SKM-1 (cell line): Measurements from ENCODE around the gene PDGFRB.

Experiments used
- DNase-seq: peaks from one replicate; lab custom pipeline; 2025; ENCODE audit not compliant: unreplicated experiment; lab: John Stamatoyannopoulos, UW

PDGFRB gene

GRCh38 chr5:150147670-150148069, 8.0 kb downstream of the PDGFRB start:
- no peak for DNase-seq

GRCh38 chr5:150146862-150147601, 8.6 kb downstream of the PDGFRB start:
- no peak for DNase-seq

- no peak for DNase-seq
These were observed 9.4 kb downstream of the PDGFRB start for GRCh38 chr5:150146235-150146634.

DNA sequence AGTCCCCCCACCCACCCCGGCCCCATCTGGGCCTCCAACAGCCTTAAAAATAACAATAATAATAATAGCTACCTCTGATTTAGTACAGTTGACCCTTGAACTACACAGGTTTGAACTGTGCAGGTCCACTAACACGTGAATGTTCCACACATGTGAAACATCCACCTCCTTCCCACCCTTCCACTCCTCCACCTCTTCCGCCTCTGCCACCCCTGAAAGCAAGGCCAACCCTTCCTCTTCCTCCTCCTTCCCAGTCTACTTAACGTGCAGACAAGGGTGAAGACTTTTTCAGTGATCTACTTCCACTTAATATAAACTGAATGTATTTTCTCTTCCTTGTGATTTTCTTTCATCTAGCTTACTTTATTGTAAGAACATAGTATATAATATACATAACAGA, 10.8 kb downstream of the PDGFRB start:
- no peak for DNase-seq

DNA sequence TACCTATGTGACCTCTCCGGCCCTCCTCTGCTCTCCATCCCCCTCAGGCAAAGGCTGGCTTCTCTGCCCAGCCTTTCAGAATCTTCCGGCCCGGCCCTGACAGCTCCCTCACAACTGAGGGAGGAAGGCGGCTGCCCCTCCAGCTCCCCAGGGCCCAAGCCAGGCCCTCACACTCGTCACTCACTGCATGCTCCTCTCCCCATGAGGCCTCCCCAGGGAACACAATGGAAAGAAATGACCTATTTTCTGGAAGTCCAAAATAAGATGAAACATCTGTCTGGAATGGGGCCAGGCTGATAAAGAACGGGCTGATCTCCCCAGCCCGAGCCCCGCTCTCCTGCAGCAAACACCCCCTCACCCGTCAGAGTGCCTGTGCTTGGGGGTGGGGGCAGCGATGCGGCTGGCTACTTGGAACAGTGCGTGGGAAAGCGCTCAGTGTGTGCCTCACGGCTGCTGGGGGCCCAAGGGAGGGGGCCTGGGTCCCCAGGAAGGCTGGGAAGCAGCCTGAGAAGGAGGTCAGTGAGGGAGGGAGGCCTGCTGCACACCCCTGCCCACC, 11.3 kb downstream of the PDGFRB start:
- DNase-seq, result no peak

- no peak for DNase-seq
These were observed 12.0 kb downstream of the PDGFRB start for GRCh38 chr5:150143350-150144245.

GRCh38 chr5:150142959-150143349, 12.7 kb downstream of the PDGFRB start:
- no peak for DNase-seq

DNA sequence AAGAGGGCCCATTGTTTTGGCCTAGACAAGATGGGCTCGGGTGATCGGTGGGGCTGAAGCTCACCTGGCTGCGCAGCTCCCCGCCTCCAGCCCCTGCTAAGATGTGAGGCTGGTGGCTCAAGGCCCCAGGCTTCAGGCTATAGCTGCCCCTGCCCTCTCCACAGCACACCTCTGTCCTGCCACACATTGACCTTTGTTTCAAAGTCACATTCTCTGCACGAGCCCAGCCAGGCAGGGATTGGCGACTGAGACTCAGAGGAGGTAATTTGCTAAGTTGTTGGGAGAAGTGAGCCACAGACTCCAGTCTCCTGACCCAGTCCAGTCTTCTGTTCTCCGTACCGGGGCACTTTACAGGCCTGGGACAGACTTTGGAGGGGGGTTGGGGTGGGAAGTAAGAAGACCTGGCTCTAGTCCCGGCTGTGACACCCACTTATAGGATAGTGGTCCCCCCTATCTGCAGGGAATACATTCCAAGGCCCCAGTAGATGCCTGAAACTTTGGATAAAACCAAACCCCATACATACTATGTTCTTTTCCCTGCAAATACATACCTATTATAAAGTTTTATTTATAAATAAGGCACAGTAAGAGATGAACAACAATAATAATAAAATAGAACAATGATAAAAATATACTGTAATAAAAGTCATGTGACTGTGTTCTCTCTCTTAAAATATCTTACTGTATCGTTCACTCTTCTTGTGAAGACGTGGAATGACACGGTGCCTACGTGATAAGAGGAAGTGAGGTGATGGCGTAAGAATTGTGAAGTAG, 13.3 kb downstream of the PDGFRB start:
- DNase-seq, result peak; percentile 76

DNA sequence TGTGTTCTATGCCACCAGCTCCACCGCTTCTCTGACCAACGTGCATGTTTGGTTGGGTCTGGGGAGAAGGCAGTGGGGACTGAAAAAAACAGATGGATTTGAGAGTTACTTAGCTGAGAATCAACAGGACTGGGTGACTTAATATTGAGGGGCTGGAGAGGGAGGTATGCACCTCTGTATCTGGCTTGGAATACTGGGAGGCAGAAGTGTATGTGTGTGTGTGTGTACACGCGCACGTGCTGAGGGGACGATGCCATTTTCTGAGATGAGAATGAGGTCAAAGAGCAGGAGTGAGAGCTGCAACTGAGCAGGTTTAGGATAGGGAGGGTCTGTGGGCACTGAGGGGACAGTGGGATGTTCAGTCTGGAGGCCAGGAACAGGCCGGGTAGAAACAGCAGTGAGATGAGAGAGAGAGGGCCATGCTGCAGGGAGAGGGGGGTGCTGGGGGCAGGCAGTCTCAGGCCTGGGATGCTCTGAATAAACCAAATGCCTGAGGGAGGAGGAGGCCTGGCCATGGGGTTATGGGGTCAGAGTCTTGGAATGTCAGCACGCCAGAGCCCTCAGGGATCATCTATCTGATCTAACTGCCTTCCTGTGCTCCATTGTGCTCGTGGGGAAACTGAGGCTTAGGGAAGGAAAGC, 14.0 kb downstream of the PDGFRB start:
- no peak for DNase-seq

DNA sequence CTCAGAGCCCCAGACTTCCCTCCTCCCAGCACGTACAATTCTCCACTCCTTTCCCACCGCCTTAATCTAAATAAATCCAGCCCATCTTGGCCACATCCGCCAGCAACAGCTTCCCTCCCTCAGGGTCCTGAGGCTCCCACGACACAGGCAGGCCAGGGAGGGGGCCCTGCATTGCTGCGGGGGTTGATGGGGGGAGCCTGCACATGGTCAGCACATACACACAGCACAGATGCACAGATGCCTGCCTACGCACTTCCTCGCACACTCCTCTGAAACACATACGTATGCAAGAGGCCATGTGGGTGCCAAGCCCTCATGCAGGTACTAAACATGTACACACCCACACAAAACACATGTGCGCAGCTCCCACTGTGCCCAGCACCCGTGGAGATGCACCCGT, 14.8 kb downstream of the PDGFRB start:
- DNase-seq, result no peak

DNA sequence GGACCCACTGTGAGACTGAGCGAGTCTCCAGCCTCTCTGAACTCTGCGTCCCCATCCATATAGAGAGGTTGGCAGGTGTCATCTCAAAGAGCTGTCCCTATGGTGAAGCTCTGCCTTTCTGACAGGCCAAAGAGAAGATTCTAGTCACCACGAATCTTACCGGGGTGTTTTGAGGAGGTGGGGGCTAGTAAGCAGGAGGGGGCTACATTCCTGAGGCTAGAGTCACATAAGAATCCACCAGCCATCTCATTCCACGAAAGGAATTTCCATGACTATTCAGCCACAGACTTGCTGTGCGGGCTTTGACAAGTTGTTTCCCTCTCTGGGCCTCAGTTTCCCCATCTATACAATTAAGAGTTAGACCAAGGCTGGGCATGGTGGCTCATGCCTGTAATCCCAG, 16.3 kb downstream of the PDGFRB start:
- no peak for DNase-seq

GRCh38 chr5:150138551-150139265, 16.9 kb downstream of the PDGFRB start:
- DNase-seq, result no peak

DNA sequence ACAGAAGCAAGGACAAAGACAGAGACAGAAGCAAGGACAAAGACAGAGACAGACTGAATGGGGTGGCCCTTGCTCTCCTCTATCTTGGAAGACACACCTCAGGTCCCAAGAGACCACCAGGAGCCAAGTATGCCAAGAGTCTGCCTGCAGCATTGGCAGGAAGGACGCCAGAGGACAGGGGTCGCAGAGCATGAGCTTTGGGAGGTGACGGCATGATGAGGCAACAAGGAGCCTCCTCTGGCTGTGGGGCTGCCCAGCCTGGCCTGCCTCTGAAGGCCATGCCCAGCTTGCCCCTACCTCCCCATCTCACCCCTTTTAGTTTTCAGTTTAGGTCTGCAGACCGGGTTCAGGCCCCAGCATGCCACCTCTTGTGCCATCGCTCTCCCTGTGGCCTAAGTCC, 17.6 kb downstream of the PDGFRB start:
- no peak for DNase-seq

DNA sequence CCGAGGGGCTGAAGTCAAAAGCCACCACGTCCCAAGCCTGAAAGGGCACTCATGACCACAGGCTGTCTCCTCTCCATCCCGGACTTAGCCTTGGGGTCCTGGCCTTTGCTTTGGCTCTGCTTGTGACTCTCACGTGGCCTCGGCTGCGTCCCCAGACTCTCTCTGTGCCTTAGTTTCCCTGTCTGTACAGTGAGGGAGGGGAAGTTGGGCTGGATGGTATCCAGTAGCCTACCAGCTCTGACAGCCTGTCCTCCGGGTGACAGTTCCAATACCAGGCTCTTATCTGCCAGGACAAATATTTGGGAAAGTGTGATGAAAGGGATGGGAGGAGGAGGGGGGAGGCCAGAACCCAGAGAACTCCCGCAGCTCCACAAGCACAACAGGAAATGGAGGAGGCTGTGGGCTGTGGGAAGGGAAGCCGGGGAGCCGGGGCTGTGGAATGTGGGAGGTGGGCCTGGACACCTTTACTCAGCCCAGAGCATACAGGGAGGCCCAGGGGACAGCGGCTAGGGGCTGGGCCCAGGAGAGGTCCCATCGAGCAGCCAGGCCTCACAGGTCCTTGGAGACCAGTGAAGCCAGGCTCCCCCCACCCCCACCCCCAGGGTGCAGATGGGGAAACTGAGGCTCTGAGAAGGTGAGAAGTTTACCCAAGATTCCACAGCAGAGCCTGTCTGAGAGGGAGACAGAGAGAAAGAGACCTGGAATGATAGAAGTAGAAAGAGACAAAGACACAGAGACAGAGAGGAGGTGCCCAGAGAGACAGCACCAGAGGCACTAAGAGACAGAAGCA, 18.3 kb downstream of the PDGFRB start:
- no peak for DNase-seq

GRCh38 chr5:150136305-150137167, 19.1 kb downstream of the PDGFRB start:
- no peak for DNase-seq

DNA sequence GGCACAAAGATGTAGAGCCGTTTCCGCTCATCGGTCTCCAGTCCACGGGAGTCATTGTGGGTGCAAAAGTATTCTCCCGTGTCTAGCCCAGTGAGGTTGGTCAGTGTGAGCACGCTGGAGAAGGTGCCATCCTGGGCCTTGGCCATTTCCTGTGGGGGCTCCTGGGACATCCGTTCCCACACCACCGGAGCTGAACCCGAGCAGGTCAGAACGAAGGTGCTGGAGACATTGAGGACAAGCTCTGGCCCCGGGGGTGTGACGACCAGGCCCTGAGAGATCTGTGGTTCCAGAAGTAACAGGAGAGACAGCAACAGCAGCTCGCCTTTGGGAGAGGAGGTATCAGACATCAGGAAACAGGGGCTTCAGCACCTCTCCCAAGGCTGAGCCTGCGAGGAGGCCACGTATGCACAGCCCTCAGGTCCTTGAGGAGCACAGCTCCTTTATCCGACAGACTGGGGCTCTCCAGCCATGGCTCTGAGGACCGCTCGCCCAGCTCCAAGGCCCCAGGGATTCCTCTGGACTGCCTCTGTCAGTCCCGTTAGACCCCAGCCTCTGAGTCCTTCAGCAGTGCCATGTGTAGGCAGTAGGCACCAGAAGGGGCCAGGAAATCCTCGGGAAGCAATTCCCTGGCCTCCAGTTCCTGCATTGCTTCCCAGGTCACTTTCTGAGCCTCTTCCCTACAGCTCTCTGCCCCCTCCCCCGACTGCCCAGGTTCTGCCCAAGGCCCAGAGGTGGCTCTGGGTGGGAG, 19.9 kb downstream of the PDGFRB start:
- no peak for DNase-seq

DNA sequence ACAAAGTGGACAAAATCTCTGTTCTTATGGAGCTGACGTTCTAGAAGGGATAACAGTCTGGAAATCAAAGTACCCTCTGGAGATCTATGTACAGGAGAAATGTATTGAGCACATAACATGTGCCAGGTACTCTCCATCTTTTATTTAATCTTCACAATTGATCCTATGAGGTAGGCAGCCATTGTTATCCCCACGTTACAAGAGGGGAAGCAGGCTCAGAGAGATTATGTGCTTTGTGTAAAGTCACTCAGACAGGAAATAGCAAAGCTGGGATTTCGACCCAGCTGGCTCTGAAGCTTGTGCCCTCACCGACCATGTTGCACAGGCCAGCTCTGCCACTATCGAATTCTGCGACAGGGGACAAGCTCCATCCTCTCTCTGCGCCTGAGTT, 21.5 kb downstream of the PDGFRB start:
- no peak for DNase-seq
